Midbrain (tissue), 1 donor: Measurements from ENCODE around the gene PPP1R14B.

Experiments
- DNase-seq: peaks from one replicate; lab custom pipeline; 2025; lab: John Stamatoyannopoulos, UW

The PPP1R14B gene

GRCh38 chr11:64246871-64247728 lies at the start of gene PPP1R14B:
Gene PPP1R14B, minus strand, starts transcription at chr11:64246943. Its CDS starts 270 bp downstream, at chr11:64246673.
- DNase-seq: peak; percentile 77

GRCh38 chr11:64296236-64296635 lies 49.5 kb upstream of the PPP1R14B start:
- DNase-seq: no peak

GRCh38 chr11:64295760-64296159 lies 49.0 kb upstream of the PPP1R14B start:
- no peak for DNase-seq

DNA sequence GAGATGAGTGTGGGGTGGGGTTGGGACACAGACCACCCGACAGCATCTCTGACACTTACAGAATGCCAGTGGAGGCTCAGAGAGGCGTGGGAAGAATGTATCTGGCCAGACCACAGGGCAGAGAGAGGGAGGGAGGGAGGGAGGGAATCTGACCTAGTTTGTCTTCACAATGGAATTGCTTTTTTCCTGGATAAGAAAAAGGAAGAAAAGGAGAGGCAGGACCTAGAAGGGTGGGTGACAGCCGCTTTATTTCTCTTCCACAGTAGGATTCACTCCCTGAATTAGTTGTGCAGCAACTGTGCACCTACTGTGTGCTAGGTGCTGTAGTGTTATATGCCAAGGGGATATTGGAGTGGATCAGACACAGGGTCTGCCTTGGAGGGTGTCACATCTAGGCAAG lies 48.0 kb upstream of the PPP1R14B start:
- DNase-seq: no peak

GRCh38 chr11:64292460-64293254 lies 45.9 kb upstream of the PPP1R14B start:
- DNase-seq: no peak

GRCh38 chr11:64291752-64292459 lies 45.2 kb upstream of the PPP1R14B start:
- no peak for DNase-seq

- DNase-seq: no peak
Measured at GRCh38 chr11:64291262-64291751, 44.6 kb upstream of the PPP1R14B start, which contains the start of gene KCNK4. Gene KCNK4, plus strand, starts transcription at chr11:64291302. Its CDS starts 1,717 bp downstream, at chr11:64293019.

- no peak for DNase-seq
Measured at GRCh38 chr11:64290352-64291261, 43.9 kb upstream of the PPP1R14B start.

- no peak for DNase-seq
Measured at GRCh38 chr11:64289002-64289564, 42.3 kb upstream of the PPP1R14B start.

- DNase-seq: no peak
Measured at GRCh38 chr11:64288353-64288750, 41.6 kb upstream of the PPP1R14B start.

DNA sequence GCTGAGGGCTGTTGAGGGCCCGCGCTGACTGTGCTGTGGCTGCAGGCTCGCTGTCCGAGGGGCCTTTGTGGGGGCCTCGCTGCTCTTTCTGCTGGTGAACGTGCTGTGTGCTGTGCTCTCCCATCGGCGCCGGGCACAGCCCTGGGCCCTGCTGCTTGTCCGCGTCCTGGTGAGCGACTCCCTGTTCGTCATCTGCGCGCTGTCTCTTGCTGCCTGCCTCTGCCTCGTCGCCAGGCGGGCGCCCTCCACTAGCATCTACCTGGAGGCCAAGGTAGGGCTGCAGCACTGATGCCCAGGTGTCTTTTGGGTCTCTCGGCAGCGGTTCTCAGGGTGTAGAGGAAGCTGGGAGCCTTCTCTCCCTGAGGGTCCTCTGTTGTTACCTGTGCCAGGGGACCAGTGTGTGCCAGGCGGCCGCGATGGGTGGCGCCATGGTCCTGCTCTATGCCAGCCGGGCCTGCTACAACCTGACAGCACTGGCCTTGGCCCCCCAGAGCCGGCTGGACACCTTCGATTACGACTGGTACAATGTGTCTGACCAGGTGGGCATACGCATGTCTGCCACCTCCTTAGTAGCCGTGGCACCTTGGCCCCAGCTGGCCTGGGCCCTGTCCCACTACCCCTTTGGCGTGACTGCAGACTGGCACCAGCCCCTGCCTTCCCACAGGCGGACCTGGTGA lies 41.1 kb upstream of the PPP1R14B start:
- DNase-seq: no peak

DNA sequence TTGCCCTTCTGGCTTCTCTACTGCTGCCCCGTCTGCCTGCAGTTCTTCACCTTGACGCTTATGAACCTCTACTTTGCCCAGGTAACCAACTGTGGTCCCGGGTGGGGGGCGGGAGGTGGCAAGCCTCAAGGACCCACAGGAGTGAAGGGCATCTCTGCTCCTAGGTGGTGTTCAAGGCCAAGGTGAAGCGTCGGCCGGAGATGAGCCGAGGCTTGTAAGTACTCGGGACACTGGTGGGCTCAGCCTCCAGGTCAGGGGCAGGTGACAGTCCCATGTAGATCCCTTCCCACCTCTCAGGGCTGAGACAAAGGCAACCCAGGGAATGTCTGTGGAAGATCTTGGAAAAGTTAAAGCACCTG lies 40.0 kb upstream of the PPP1R14B start:
- no peak for DNase-seq

DNA sequence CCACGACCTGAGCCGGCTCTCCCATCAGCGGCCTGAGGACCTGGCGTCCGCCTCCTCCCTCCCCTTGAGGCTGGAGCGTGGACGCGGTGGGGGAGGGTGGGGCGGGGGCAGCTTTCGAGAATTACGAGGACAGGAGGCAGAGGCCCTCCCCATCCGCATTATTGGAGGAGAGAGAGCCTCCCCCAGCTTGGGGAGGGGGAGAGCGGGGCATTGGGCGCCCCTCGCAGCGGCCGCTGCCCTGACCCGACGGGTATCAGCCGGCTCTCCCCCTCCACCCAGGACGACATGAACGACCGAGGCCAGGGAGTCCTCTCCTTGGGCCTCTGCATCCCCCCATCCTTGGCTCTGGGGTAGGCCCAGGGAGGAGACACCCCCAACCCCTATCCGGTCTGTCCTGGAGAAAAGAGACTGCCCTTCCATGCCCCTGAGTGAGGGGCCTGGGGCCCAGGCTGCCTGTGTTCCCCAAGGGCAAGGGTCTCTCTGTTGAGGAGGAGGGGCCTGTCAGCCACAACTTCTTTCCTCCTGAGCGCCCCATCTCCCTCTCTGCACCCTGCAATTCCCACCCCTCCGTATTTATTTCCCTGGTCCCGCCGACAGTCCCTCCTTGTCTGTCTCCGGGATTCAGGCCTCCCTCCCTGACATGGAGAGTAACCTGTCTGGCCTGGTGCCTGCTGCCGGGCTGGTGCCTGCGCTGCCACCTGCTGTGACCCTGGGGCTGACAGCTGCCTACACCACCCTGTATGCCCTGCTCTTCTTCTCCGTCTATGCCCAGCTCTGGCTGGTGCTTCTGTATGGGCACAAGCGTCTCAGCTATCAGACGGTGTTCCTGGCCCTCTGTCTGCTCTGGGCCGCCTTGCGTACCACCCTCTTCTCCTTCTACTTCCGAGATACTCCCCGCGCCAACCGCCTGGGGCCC lies 39.4 kb upstream of the PPP1R14B start:
- no peak for DNase-seq

DNA sequence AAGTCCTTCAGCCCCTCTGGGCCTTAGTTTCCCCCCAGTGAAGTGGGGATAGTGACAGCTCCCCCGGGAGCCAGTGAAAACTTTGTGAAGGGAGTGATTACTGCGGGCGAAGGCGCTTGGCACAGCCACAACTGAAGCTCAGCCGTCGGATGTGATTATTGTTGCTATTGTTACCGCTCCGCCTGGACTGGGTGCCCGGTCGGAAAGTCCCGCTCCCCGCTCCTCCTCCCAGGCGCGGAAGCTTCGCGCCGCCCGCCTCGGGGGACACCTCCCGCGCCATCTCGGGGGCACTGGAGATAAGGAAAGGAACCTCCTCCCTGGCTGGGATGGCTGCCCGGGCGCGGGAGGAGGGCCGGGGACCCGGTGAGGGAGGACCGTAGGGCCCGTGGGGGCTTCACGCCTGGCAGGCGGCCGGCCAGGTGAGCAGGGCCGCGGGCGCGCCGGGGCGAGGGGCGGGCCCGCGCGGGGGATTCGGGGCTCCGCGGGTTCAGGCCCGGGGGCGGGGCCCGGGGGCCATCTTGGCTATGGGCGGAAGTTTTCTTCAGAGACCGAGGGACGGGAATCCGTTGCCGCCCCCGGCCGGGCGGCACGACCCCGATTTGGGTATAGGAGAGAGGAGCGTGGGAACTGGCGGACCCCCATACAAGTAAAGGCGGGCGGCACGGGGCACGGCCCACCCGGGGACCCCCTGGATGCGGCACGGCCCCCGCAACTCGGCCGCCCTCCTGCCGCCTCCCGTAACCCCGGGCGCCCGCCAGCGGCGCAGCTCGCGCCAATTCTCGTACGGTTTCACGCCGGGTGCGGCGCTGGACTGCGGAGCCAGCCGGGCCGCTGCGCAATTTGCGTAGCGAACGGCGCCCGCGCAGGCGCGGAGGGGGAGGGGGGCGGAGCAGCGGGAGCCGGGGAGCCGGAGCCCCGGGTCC lies 38.5 kb upstream of the PPP1R14B start, which contains the start of gene GPR137:
Gene GPR137 (plus strand): TSS at position 887 of the 923 bp plus-strand sequence. CDS start 677 bp downstream, outside the sequence.
- peak; percentile 93 for DNase-seq

DNA sequence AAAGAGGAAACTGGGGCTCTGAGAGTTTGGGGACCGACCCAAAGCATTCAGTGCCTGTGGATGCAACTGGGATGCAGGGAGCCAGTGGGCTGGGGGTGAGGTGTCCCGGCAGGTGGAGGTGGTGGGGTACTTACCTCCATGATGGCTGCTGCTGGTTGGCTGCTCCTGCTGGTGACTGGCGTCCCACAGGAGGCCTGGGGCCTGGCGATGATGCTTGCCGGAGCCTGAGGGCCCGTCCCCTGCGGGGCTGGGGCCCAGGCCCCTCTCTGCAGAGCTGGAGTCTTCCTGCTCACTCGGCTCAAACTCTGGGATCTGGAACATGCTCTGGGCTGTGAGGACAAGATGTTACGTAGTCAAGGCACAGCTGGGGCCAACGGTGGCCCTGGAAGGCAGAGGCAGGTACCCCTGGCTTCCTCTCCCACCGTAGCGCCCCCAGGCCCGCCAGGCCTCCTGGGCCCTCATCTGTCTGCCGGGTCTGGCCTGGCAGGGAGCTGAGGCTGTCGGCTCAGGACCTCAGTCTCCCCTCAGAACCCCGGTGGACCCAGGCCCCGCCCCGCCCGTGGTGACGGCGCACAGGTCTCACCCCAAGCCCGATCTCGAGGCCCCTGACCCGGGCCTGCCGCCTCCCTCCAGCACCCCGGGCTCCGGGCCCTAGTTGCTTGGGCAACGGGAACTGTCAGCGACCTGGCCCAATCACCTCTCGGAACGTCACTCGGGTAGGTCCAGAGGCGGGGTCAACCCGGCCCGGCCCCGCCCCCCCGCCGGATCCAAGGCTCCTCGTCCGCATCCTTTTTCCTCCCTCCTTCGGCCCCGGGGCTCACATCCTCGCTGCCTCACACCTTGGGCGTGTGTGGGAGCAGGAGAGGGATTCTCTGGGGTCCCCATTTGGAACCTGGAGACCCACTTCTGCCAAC lies 37.6 kb upstream of the PPP1R14B start, which contains the start of gene BAD:
Gene BAD (minus strand): TSS at position 618 of the 914 bp plus-strand sequence. CDS start 297 bp downstream, at position 321.
- peak; percentile 97 for DNase-seq

DNA sequence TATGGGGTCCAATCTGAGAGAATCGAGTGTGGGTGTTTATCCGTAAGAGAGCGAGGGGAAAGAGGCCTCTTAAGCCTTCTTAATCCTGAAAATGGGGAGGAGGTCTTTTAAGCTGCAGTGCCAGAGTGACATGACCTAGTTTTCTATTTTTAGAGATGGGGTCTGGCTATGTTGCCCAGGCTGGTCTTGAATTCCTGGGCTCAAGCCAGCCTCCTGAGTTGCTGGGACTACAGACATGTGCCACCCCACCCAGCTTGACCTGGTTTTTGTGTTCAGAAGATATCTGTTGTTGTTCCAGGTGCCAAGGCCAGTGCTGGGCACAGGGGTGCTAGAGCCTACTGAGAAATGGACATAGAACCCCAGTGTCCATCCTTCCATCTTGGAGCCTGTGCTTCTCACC lies 36.3 kb upstream of the PPP1R14B start:
- DNase-seq: no peak
